GM18499 (cell line): ENCODE data around the gene CTSZ.
"Not testable (repeated sequence)": the region's sequence is repeated elsewhere in the genome, so short reads cannot be mapped to it uniquely, and the experiment has no call there.

ENCODE experiments used
- ATAC-seq: cut with Tn5 transposase; IDR thresholded peaks from one replicate; pipeline ENCODE4 v1.9.1; 2021; ENCODE audit warnings: moderate number of reproducible peaks; ENCODE audit not compliant: insufficient read depth, unreplicated experiment

The CTSZ gene

DNA sequence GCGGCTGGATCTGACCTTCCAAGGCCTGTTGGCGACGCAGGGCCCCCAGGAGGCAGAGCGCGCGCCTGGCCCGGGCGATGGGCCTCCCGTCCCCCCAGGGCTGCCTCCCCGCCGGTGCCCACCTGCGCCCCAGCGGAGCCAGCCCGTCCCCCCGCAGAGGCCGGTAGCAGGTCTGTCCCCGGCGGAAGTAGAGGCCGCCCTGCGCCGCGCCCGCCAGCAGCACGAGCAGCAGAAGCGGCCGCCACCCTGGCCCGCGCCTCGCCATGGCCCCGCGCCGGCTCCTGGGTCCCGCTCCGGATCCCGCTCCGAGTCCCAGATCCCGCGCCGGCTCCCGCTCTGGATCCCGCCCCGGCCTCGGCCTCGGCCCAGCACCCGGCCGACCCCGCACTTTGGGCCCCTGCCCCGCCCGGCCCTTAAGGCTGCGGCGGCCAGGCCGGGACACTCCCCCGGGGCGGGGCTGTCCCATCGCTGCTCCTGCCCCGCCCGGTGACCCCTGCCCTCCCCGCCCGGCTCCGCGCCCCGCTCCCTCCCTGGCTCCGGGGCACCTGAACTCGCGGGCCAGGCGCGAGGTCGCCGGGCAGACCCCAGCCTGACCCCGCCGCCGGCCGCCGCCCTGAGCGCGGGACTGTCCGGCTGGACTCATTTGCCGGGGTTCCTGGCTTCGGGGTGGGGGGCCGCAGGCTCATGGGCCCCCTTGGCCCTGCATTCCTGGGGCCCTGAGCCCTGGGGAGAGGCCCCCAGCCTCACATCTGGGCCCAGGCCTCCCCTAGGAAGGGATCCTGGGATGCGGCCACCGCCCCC, at the start of gene CTSZ:
CTSZ (minus strand) TSS at position 391 of the 801 bp plus-strand sequence; CDS start at position 265, 126 bp downstream.
- no peak for ATAC-seq

DNA sequence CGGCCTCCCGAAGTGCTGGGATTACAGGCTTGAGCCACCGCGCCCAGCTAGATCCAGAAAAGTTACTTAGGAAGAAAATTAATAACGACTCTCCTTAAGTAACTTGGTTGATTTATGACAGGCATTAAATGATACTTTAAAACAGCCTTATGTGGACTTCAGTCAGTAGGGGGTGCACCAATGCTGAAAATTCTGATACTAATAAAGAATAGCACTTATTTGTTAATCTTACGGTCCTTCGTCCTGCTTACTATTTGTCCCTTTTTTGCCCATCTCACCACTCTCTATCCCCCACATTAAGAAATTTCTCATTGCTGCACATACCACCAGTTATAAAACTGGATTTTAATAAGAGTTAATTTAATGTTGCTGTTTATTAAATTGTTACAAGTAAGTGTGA, 48.2 kb upstream of the CTSZ start:
- no peak for ATAC-seq

DNA sequence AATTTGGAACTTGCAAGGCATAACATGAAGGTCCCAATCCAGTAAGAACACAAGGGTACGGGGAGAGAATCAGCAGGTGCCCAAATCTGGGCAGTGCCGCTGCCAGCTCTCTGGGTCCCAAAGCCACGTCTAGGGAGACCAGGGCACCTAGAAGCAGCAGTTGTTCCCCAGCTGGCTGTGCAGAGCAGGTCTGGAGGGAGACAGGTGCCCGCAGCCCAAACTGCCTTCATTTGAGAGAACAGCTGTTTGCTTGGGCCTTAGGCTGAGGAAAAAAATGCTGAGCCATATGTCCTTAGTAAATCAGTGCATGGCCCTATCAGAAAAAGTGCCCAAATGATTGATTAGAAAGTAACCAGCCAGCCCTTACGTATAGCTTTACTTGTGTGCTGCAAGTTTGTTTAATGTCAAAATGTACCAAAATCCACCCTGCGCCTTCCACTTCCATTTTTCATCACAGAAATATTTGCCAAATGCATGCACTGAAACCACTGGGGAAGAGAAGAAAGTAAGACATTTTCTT, 44.7 kb upstream of the CTSZ start:
- ATAC-seq: no peak

DNA sequence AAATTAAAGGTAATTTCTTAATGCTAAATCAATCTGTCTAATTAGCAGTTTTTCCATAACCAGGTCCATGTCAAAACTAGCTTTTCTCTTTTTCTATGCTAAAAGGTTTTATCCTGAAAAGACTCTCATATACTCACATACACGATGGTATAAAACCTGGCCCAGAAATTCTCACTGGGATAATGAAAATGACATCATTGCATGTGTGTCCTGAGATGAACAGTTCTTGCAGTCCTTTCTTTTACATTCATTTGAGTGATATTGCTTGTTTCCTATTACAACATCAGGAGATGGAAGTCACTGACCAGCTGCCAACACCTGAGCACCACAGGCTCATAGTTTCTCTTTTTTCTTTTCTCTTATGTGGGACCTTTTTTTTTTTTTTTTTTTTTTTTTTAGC, 43.4 kb upstream of the CTSZ start:
- no peak for ATAC-seq

DNA sequence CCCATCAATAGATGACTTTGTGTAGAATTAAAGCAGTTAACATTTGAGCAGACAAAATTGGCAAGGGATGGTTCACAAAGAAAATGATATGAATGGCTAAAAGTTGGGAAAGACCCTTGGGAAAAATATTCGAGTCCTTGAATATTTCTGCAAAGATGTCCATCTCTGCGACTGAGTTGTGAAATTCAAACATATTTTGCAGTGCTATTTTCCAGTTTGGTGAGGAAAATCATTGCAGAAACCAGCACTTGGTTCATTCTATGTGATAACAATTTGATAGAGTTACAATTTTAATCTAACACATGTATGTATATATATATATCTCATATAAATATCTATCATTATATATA, 41.6 kb upstream of the CTSZ start:
- no peak for ATAC-seq

DNA sequence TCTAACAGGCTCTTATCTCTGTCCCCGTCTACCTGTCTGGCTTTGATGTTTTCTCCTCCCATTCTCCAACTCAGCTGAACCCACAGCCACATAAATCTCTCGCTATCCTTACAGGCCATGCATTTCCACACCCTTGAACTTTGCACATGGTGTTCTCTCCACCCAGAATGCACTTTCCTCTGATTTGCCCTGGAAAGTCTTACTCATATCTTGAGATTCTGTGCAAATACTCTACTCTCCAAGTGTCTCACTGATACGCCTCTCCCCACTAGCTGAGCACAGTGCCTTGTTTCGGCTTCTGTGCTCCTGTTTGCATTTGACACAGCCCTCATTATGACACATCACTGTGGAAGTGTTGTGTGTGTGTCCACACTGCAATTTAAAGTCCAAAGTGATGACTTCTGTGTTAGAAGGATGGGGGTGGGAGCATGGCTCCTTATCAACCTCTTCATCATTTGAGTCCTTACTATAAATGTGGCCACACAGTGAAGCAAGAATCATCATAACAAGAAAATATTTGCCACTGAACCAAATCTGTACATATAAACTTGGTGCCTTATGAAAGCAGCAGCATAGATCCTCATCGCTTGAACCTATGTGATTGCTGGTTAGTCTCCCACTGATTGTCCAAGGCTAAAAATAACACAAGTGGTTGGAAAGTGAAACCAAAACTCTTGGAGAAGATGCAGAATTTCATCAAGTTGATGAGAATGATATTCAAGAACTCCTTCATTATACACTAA, 41.1 kb upstream of the CTSZ start:
- no peak for ATAC-seq

DNA sequence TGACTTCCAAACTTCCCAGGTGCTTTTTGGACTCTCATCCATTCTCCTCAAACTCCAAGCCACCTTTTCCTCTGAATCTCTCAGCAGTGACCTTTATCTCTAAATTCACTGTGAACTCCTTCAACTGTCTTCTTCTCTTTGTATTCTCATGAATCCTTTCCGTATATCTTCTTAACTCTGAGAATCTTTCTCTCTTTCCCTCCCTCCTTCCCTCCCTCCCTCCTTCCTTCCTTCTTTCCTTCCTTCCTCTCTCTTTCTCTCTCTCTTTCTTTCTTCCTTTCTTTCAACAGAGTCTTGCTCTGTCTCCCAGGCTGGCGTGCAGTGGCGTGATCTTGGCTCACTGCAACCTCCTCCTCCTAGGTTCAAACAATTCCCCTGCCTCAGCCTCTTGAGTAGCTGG, 39.8 kb upstream of the CTSZ start:
- ATAC-seq: no peak

DNA sequence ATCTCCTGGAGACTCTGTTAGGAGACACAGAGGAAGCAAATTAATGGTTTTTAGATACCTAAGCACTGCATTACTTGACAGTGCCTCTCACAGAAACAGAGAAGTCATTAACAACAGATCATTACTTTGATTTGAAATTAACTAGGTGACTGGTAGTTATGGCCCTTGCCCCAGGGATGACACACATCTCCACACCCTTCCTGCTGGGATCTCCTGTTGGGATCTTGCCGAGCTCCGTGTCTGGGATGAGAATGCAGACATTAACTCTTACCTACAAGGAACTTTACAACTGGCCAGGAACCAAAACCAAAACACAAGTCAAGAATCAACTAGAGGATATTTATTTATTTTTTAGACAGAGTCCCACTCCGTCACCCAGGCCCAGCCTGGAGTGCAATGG, 37.7 kb upstream of the CTSZ start:
- ATAC-seq: no peak

DNA sequence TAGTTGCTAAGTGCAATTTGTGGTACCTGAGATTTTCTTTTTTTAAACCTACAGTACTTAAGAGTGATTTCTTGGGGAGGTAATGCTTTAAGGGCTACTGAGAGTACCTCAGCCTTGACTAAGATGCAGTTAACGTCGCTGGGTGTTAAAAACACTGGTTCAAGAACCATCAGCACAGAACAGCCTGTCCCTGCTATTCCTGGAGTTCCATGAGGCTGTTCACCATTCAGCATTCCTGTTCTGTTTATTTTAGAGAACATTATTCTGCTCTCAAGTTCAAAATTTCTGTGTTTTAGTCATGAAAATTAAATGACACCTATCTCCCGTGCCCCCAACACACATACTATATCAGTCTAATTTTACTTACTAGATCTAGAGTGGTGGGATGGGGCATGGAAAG, 37.2 kb upstream of the CTSZ start:
- ATAC-seq: no peak

DNA sequence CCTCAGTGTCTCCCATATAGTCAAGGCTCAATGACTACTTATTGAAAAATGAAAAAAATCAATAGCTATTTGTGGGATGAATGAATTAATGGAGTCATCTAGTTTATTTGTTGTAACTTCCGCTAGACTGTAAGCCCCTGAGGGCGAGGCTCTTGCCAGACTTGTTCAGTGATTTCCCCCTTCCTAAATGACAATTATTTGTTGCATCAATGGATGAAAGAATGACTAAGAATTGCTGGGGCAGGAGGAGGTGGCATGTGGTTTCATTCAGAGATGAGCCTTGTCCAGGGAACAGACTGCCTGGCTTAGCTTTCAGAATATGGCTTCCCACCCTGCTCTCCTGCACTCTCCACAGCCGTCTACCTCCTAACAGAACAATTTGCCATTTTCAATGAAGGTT, 36.6 kb upstream of the CTSZ start:
- ATAC-seq: no peak

DNA sequence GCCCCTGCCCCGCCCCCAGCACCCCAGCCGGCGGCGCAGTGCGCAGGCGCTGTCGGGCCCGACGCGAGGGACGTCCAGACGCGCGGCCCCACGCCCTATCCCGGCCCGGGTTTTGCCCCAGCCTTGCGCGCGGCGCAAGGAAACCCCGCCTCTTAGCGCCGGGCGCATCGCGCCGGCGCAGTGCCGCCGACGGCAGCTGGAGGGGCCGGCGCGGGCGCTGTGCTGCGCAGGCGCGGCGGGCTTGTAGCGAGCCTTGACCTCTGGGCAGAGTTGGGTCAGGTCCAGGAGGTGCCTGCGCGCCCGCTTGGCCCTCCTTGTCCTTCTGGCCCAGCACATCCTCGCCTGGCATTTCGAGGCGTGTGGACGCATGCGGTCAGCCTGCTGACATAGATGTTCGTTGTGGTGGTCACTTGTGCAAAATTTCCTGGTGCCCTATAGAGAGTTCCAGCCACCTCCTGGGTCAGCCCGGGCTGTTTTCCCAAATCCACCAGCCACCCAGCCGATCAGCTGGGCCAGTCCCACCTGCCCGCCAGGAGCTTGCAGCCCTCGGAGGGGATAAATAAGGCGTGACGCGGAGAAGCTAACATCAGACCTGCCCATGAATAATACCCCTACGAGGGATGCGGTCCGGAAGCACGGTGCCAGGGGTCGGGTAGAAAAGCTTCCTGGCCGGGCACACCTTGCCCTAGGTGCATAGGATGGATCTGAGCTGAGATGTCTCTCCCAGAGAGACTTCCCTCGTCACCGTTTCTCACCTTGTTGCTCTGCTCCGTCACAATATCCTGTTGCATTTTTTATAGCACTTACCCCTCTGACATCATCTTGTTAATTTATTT, 36.0 kb upstream of the CTSZ start:
- ATAC-seq: peak; percentile 73

DNA sequence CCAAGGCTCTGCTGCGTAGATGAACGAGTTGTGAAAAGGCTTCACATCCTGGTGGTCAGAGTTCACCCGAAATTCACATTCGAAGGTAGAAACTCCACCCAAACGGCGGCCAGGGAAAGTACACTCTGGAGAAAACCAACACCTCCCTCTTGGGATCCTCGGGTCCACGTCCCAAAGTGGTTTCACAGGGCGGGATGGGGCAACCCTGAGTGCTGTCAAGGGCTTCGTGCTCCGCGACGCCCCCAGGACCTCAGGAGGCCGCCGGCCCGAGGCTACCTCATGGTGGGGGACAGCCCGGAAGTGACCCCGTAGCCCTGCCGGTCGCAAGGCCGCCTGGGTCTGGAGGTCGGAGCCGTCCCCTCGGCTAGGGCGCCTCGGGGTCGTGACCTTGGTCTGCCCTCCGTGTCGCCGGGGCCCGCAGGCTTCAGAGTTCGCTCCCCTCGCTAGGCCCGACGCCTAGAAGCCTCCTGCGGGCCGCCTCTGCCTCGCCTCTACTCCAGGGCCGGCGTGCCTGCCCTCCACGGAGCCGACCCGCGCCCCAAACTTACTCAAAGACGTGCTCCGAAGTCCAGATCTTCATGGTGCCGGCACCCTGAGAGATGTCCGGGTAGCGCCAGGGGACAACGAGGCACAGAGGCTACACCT, 35.2 kb upstream of the CTSZ start, which contains the start of gene PRELID3B:
PRELID3B (minus strand) TSS at position 636 of the 645 bp plus-strand sequence; CDS start at position 580, 56 bp downstream.
- ATAC-seq: peak; percentile 7

DNA sequence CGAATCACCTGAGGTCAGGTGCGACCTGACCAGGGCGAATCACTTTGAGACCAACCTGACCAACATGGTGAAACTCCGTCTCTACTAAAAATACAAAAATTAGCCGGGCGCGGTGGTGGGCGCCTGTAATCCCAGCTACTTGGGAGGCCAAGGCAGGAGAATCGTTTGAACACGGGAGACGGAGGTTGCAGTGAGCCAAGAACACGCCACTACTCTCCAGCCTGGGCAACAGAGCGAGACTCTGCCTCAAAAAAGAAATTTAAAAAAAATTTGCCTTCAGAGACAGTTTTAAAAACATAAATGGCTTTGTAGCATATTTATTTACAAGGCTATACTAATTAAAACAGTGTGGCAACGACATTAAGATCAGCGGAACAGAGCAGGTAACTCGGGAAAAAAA, 34.4 kb upstream of the CTSZ start:
- not testable (repeated sequence) for ATAC-seq

DNA sequence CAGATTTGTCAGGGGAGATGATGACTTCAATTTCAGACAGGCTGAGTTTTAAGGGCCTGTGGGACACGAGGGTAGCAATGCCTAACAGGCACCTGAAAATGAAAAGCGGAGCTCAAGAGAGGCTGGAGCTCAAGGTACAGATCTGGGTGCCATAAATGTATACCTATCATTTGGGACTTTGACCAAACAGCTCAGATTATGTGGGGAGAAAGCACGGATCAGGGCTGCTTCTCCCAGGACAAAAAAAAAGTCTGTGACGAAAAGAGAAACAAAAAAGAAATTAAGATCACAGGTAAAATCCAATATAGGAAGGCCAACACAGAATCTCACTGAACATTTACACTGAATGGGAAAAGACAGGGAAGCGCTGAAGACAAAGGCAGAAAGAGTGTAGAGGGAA, 33.6 kb upstream of the CTSZ start:
- ATAC-seq: no peak

DNA sequence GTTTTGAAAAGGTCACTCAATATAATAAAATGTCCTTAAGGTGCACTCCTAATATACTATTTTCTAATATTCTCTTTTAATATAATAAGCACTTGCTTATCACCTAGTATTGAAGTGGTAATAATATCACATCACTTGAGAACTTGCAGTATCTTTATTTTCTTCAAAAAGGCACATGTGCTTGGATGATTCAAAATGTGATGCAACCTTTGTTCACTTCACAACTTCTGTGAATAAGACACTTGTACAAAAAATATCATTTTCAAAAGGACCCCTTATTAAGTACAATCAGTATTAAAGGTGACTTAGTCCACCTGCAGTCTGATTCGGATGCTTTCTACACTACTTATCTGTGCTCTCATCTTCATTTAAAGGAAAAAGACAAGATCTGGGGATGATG, 32.2 kb upstream of the CTSZ start:
- ATAC-seq: no peak

DNA sequence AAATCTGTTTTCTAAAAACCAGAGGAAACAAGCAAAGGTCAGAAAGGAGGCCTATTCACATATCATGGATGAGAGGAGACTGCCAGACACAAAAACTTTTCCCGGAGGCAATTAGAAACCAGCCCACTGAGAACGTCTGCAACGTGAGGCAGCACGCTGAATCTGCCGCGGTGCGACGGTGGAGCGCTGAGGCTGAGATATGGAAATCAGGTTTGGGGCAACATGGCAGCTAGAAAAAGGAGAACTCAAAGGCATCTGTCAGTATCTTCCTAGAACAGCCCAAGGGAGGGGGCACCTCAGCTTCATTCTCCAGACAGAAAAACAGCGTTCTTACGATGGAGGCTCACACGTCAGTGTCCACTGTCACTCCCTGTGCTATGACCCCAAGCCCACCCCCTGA, 30.3 kb upstream of the CTSZ start:
- ATAC-seq: no peak

DNA sequence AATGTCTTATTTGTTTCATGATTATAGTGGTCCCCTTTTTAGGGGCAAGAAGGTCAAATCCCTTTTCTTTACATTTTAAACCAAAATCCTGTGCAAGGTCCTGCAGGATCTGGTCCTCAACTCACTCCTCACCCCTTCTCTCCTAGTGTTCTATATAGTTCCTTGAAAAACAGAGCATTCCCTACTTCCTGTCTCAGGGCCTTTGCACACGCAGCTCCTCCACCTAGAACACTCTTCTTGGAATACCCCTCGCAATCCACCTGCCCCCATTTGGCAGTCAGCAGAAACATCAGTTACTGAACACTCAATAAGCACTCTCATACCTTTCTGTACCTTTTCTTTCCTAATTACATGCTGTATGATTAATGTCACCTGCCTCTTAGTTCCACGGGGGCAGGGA, 28.3 kb upstream of the CTSZ start:
- no peak for ATAC-seq

DNA sequence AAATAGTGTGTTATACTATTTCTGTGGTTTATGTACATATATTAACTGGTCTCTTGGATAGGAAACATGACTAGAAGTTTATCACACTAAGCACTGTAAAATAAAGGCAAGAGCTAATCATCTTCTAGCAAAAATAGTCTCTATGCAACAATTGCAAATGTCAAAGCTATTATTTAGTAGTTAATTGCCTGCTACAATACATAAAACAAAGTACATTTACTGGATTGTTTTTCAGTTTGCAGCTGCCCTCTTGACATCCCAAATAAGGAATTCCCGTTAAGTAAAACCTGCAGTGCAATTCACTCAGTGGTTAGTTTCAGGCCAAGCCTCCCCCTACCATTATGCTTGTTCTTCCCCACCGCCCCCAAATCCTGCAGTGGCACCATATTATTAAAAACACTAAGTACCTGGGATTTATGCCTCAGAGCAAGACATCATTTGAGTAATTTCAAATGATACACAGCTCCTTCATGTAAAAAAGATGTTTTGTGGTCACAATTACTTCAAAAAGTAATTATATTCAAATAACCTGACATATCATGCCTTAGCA, 26.6 kb upstream of the CTSZ start:
- no peak for ATAC-seq

DNA sequence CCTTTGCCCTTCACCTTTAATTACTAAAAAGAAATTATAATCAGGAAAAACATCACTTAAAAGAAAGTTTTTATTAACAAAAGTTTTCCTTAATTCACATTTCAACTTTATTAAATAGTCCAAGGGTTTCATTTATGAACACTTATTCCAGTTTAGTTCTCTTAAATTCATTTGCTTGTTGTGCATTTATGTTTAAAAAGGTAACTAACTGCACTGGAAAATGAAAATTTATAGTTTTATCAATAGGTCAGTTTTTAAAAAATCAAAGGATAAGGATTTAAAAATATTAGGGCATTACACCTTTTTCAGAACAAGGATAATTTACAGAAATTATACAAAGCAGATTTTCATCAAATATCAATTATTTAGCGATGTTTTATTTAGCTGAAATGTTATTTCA, 26.0 kb upstream of the CTSZ start:
- ATAC-seq: no peak

DNA sequence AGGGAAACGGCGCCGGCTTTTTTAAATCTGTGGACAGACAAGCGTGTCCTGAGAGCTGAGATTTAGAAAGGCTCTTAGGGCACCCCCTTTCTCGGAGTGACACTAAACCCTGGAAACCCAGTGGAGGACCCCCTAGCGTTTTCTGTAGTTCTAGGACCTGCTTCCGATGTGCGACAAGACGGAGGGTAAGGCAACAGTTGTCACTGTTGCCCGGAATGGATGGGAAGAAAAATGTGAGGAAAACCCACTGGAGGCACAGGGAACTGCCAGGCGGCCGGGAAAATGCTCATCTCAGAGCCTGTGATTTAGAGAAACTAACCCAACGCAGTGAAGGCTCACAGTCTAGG, 25.6 kb upstream of the CTSZ start:
- ATAC-seq: no peak
